Uterus (tissue), 4 donors: ENCODE results near the gene ZFPM1. TPM values are rescaled to one million over a fixed set of nuclear protein-coding genes. Genes with fewer than 3 reads are reported as not detected.

Experiments
- DNase-seq, 2 donors: peaks; one replicate each; pipeline ENCODE4 v3.0.0-alpha.2; 2019 to 2020
- H3K27ac ChIP-seq, 2 donors: fragments of 200-600 bp; sonication (generic); 1 replicate in 1 of 2; 2 replicates in 1 of 2; pipeline ENCODE4 v1.5.1; 2016 to 2018
- H3K27me3 ChIP-seq, 2 donors: fragments of 200-600 bp; sonication (generic); one replicate each; pipeline ENCODE4 v1.5.1; 2018 to 2019; ENCODE audit warnings: control low read depth in 1 of 2
- H3K36me3 ChIP-seq, 2 donors: fragments of 200-600 bp; sonication (generic); one replicate each; pipeline ENCODE4 v1.5.1; 2019; ENCODE audit warnings: control low read depth in 1 of 2
- H3K4me1 ChIP-seq, 2 donors: fragments of 200-600 bp; sonication (generic); one replicate each; pipeline ENCODE4 v1.5.1; 2018 to 2019; ENCODE audit warnings: control low read depth in 1 of 2
- H3K4me3 ChIP-seq, 2 donors: fragments of 200-600 bp; sonication (generic); 1 replicate in 1 of 2; 2 replicates in 1 of 2; pipeline ENCODE4 v1.5.1; 2018 to 2019; ENCODE audit warnings: mild to moderate bottlenecking in 1 of 2
- H3K9me3 ChIP-seq, 2 donors: fragments of 200-600 bp; sonication (generic); one replicate each; pipeline ENCODE4 v1.5.1; 2019; ENCODE audit warnings: control low read depth in 1 of 2
- POLR2A ChIP-seq, 2 donors: fragments of 450-650 bp; IDR thresholded peaks; one replicate each; pipeline ENCODE4 v1.6.1; 2016; ENCODE audit warnings: antibody characterized with exemption in 2 of 2, mild to moderate bottlenecking in 1 of 2, moderate library complexity in 1 of 2
- intact Hi-C: fragments of 100-400 bp; cut with DNase I; formaldehyde crosslinking; loops from one replicate; pipeline ENCODE4 v1.15.1; 2023; ENCODE audit warnings: low total_unique reads
- total RNA-seq, 4 donors: library from RNA; depleted of rRNA in 3 of 4; stranded (reverse); fragments of >200 nt in 3 of 4; gene quantifications; one replicate each; pipeline versions ENCODE4 v1.1.0 to v1.2.4, GENCODE V29; 2014 to 2023
- TF ChIP-seq, protein P1 (sequence below), 4 experiments: fragments of 200-600 bp in 2 of 4; fragments of 450-650 bp in 2 of 4; sonication (generic) in 2 of 4; IDR thresholded peaks; one replicate each; pipeline ENCODE4 v1.5.1; 2016 to 2019; ENCODE audit warnings: antibody characterized with exemption in 4 of 4, mild to moderate bottlenecking in 2 of 4, moderate library complexity in 1 of 4
- donor health status: DM: yes; HTN: yes; CAD: no.

The ZFPM1 gene
- total RNA-seq, 4 donors from 2014 or later, result under 0.01 to 6.9 (median 0.77) TPM

DNA sequence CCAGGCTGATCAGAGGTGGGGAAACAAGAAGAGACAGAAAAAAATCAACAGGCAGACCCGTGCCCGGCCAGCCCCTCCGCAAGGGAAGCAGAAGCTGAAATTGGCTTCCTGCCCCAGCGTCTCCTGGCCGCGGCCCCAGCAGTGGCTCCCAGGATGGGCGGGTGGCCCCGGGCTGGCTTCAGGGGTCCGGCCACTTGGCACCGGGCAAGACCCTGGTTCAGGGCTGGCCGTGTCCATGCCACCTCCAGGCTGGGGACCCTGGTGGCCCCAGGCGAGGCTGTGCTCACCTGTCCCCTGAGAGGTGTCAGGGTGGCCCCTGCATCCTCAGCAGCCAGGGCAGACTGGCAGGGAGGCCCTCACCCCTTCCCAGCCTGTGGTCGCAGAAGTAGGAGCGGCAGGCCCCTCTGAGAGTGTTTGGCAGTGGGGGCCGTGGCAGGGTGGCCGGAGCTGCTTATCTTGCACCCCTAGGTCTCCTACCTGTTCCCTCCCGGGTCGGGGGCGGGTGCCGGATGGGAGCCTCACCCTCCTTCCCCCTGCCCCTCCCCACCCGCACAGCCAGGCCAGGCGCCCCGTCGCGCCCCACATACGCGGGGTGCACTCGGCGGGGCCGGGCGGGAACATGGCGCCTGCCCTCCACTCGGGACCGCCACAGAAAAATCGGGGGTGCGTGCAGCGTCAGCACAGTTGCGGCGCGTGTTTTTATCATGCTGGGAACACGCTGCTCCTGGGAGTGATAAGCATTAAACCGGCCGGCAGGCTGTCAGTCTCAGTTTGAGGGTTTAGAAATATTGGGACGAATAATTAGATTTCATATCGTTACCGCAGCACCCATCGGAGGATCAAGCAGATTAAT is 70.5 kb downstream of the ZFPM1 start:
- DNase-seq, result no peak
- intact Hi-C loops, result loop anchor here (10.0 kb wide), 1 partner anchor 79 kb away; no protein-coding TSS in a partner anchor
- H3K9me3 ChIP-seq, result no peaks in the 10 kb centered on the region
- H3K4me1 ChIP-seq, result peaks cover 0 to 4% of the 10 kb centered on the region in 2 donors
- H3K4me3 ChIP-seq, result no peak overlapping the region
- no peak for TF ChIP-seq POLR2A (IDR thresholded peaks at IDR 0.05)
- TF ChIP-seq, protein P1, sequence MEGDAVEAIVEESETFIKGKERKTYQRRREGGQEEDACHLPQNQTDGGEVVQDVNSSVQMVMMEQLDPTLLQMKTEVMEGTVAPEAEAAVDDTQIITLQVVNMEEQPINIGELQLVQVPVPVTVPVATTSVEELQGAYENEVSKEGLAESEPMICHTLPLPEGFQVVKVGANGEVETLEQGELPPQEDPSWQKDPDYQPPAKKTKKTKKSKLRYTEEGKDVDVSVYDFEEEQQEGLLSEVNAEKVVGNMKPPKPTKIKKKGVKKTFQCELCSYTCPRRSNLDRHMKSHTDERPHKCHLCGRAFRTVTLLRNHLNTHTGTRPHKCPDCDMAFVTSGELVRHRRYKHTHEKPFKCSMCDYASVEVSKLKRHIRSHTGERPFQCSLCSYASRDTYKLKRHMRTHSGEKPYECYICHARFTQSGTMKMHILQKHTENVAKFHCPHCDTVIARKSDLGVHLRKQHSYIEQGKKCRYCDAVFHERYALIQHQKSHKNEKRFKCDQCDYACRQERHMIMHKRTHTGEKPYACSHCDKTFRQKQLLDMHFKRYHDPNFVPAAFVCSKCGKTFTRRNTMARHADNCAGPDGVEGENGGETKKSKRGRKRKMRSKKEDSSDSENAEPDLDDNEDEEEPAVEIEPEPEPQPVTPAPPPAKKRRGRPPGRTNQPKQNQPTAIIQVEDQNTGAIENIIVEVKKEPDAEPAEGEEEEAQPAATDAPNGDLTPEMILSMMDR (IDR thresholded peaks at IDR 0.05), result no peak
- no peaks in the 10 kb centered on the region for H3K27me3 ChIP-seq
- H3K27ac ChIP-seq, result no peak overlapping the region
- H3K36me3 ChIP-seq, result no peaks in the 10 kb centered on the region

DNA sequence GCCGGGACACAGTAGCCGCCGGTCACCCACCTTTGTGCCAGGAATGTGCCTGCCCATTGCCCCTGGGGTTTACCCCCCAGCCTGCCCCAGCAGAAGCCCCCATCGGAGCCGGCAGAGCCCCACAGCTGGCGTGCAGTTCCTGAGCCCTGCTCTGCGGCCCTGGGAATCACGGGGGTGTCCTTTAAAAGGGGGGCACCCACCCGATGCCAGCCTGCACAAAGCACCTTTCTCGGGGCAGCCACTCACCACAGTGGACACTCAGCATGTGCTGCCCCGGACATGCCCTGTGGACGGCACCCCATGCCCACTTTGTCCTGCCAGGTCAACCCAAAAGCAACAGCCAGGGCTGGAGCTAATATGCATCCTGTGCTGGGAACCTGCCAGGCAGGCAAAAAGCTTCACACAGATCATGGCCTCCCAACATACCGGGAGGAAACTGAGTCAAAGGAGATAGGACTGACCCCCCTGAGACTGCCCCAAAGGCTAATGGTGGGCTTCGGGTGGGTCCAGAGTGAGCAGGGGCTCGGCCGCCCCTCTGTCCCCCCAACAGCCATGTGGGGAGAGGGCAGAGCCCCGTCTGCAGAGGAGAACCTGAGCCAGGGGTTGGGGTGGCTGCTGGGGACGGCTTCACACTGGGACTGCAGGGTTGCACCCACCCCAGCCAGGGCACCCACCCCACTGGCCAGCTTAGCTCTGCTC is 71.3 kb downstream of the ZFPM1 start:
- no peaks in the 10 kb centered on the region for H3K27me3 ChIP-seq
- H3K27ac ChIP-seq, result no peak overlapping the region
- TF ChIP-seq POLR2A (IDR thresholded peaks at IDR 0.05), result no peak
- TF ChIP-seq, protein P1 (IDR thresholded peaks at IDR 0.05), result no peak
- H3K4me3 ChIP-seq, result no peak overlapping the region
- intact Hi-C loops, result loop anchor here (10.0 kb wide), 1 partner anchor 80 kb away; no protein-coding TSS in a partner anchor
- H3K4me1 ChIP-seq, result peaks cover 0 to 4% of the 10 kb centered on the region in 2 donors
- H3K9me3 ChIP-seq, result no peaks in the 10 kb centered on the region
- no peak for DNase-seq
- H3K36me3 ChIP-seq, result no peaks in the 10 kb centered on the region

DNA sequence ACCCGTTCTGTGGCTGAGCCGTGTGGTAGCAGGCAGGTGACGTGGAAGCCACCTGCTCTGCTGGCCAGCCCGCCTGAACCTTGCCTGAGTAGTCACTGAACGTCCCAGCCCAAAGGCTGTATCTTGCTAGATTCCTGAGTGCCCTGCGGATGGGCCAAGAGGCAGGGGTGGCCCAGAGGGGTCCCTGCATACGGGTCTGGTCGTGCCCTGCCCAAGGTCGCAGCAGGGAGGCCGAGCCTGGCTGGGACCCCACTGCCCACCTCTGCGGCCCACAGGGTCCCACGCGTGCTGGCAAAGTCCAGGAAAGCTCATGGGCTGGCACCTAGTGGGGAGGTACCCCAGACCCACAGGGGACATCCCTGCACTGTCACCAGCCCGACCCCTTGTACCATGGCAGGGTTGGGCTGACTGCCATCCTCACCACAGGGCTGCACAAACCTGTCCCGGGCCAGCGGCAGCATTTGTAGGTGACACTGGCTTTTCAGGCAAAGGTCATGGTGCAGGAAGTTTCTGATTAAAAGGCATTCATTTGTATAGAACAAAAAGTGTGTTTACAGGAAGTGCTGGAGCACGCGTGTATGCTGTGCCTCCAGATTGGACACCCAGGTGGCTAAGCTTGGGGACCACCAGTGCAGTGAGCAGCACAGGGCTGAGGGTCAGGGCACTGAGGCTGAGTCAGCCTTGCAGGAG is 72.0 kb downstream of the ZFPM1 start:
- intact Hi-C loops, result loop anchor here (10.0 kb wide), 1 partner anchor 80 kb away; no protein-coding TSS in a partner anchor
- Histone ChIP-seq H3K27me3 (no peaks in the 10 kb centered on the region), H3K4me1 (peaks cover 0 to 4% of the 10 kb centered on the region in 2 donors), H3K4me3 (no peak overlapping the region), H3K27ac (no peak overlapping the region), H3K36me3 (no peaks in the 10 kb centered on the region), H3K9me3 (no peaks in the 10 kb centered on the region)
- no peak for TF ChIP-seq POLR2A (IDR thresholded peaks at IDR 0.05)
- TF ChIP-seq, protein P1 (IDR thresholded peaks at IDR 0.05), result no peak
- DNase-seq, result no peak

DNA sequence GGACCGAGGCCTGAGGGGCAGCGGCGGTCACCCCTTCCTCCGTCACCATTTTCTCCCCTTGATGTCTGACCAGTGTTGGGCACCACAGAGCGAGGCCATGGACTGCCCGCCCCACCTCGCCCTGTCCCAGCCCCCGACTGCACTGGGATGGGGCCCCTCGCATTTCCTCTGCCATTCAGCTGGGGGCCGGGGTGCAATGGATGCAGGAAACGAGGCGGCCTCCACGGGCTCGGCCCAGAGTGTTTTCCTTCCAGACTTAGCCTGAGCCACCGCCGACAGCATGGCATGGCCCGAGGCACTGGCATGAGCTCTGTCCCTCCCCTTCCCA is 72.5 kb downstream of the ZFPM1 start:
- Histone ChIP-seq H3K4me1 (peaks cover 0 to 4% of the 10 kb centered on the region in 2 donors), H3K27ac (no peak overlapping the region), H3K4me3 (no peak overlapping the region)

More for the DNA sequence above, 72.5 kb downstream of the ZFPM1 start:
- Histone ChIP-seq H3K9me3 (no peaks in the 10 kb centered on the region), H3K36me3 (no peaks in the 10 kb centered on the region), H3K27me3 (no peaks in the 10 kb centered on the region)
- no peak for TF ChIP-seq POLR2A (IDR thresholded peaks at IDR 0.05)
- TF ChIP-seq, protein P1 (IDR thresholded peaks at IDR 0.05), result no peak
- DNase-seq, result no peak
- intact Hi-C loops, result loop anchor here (10.0 kb wide), 1 partner anchor 81 kb away; no protein-coding TSS in a partner anchor
